ENCODE data around the gene C11orf16. TPM values are rescaled to one million over a fixed set of nuclear protein-coding genes. Genes with fewer than 3 reads are reported as not detected.
A peak's percentile ranks its signal among the peaks of the same experiment; 100 is the strongest.

C11orf16 gene
- polyA plus RNA-seq, 1 of the 3 experiments (the other 2 are of a cell fraction) = not detected

GRCh38 chr11:8911029-8911823 is 21.5 kb downstream of the C11orf16 start, which contains the start of gene AKIP1 (continued):
- no peak for TF ChIP-seq FOSL2 (IDR thresholded peaks at IDR 0.05; ENCODE audit: borderline replicate concordance, low read depth)
- no peak for TF ChIP-seq TEAD4 (IDR thresholded peaks at IDR 0.05; ENCODE audit: borderline replicate concordance, insufficient read depth)
- TF ChIP-seq TCF12 (IDR thresholded peaks at IDR 0.05) = no peak
- TF ChIP-seq GABPA (IDR thresholded peaks at IDR 0.05; ENCODE audit: low read depth) = no peak
- TF ChIP-seq SMC3 (IDR thresholded peaks at IDR 0.05; ENCODE audit: low read depth, low read length) = no peak
- TF ChIP-seq POLR2AphosphoS5 (IDR thresholded peaks at IDR 0.05; ENCODE audit: low read depth, low read length) = peak; percentile 66; the same call in 1 of the 2 replicates
- TF ChIP-seq, protein P1, sequence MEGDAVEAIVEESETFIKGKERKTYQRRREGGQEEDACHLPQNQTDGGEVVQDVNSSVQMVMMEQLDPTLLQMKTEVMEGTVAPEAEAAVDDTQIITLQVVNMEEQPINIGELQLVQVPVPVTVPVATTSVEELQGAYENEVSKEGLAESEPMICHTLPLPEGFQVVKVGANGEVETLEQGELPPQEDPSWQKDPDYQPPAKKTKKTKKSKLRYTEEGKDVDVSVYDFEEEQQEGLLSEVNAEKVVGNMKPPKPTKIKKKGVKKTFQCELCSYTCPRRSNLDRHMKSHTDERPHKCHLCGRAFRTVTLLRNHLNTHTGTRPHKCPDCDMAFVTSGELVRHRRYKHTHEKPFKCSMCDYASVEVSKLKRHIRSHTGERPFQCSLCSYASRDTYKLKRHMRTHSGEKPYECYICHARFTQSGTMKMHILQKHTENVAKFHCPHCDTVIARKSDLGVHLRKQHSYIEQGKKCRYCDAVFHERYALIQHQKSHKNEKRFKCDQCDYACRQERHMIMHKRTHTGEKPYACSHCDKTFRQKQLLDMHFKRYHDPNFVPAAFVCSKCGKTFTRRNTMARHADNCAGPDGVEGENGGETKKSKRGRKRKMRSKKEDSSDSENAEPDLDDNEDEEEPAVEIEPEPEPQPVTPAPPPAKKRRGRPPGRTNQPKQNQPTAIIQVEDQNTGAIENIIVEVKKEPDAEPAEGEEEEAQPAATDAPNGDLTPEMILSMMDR (IDR thresholded peaks at IDR 0.05) = no peak
- no peak for TF ChIP-seq EP300 (IDR thresholded peaks at IDR 0.05; ENCODE audit: borderline replicate concordance in 1 of 2, low read depth in 1 of 2, low read length in 1 of 2)
- TF ChIP-seq RAD21 (IDR thresholded peaks at IDR 0.05; ENCODE audit: low read length) = no peak
- TF ChIP-seq, protein P2, sequence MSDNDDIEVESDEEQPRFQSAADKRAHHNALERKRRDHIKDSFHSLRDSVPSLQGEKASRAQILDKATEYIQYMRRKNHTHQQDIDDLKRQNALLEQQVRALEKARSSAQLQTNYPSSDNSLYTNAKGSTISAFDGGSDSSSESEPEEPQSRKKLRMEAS (IDR thresholded peaks at IDR 0.05; ENCODE audit: low read depth) = peak; percentile 39
- no peak for TF ChIP-seq YY1 (IDR thresholded peaks at IDR 0.05; ENCODE audit: low read depth)

DNA sequence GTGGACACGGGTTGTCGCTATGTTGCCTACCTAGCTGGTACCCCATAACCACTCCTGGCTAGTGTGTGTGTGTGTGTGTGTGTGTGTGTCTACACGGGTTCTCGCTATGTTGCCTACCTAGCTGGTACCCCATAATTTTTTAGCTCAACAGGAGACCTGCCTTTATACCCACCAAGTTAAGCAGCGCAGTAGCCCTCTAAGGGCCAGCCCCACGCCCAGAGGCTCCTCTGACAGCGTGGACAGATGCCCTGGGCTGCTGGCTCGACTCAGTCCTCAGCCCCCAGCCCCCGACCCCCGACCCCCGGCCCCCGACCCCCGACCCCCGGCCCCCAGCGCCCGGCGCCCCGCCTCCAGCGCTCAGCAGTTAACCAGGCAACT is 22.1 kb downstream of the C11orf16 start:
- Histone ChIP-seq H3K4me2 (peak overlapping the region; percentile 83), H4K20me1 (ENCODE audit: insufficient read depth) (peaks cover 5% of the 10 kb centered on the region; the same call in 1 of the 2 replicates), H3K4me3 (ENCODE audit: low read depth in 2 of 2, low read length in 1 of 2) (peak overlapping the region; percentile 62 to 77), H3K27me3 (ENCODE audit: insufficient read depth) (no peaks in the 10 kb centered on the region), H3K27ac (ENCODE audit: low read depth in 2 of 2, low read length in 1 of 2) (no peak overlapping the region; a peak in 1 of 4 replicates), H2AFZ (ENCODE audit: low read depth) (peak overlapping the region; percentile 66), H3K36me3 (replicated peaks in 1 of 2; ENCODE audit: control insufficient read depth in 1 of 2, insufficient read depth in 2 of 2, low read length in 1 of 2) (peaks cover 6% of the 10 kb centered on the region in 2 experiments), H3K9me3 (no peaks in the 10 kb centered on the region), H3K9ac (peak overlapping the region; percentile 46; the same call in 1 of the 2 replicates), H3K79me2 (ENCODE audit: insufficient read depth) (peaks cover 44% of the 10 kb centered on the region), H3F3A (replicated peaks; ENCODE audit: insufficient read depth) (peaks cover 30% of the 10 kb centered on the region), H3K9me2 (no peaks in the 10 kb centered on the region), H3K4me1 (ENCODE audit: control insufficient read depth in 1 of 2, insufficient read depth in 2 of 2, low read depth in 1 of 2, low read length in 1 of 2) (peaks cover 17 to 33% of the 10 kb centered on the region in 2 experiments)
- WGBS (ENCODE audit: low lambda C conversion rate) = 4% methylated on average over 14 of the region's 19 CpGs
- ChIA-PET CTCF (interaction anchor here (1.0 to 2.4 kb wide), 4 partner anchors 11 to 227 kb away, joined by 3 to 15 read pairs (median 7); no protein-coding TSS in a partner anchor), POLR2A (interaction anchor here (1.1 to 1.4 kb wide), 3 partner anchors 28 to 221 kb away, joined by 3 to 8 read pairs (median 4); no protein-coding TSS in a partner anchor)
- no peak for DNase-seq
- TF ChIP-seq SMC3 (IDR thresholded peaks at IDR 0.05; ENCODE audit: low read depth, low read length) (no peak), EP300 (IDR thresholded peaks at IDR 0.05; ENCODE audit: borderline replicate concordance in 1 of 2, low read depth in 1 of 2, low read length in 1 of 2) (no peak), FOSL2 (IDR thresholded peaks at IDR 0.05; ENCODE audit: borderline replicate concordance, low read depth) (no peak), RXRA (IDR thresholded peaks at IDR 0.05; ENCODE audit: borderline replicate concordance, low read depth) (no peak), RCOR1 (IDR thresholded peaks at IDR 0.05; ENCODE audit: low read length) (no peak), CHD2 (IDR thresholded peaks at IDR 0.05; ENCODE audit: low read length, partially characterized antibody) (no peak), GABPA (IDR thresholded peaks at IDR 0.05; ENCODE audit: low read depth) (no peak), TAF1 (IDR thresholded peaks at IDR 0.05; ENCODE audit: borderline replicate concordance, low read depth, low read length) (no peak)
- TF ChIP-seq, protein P3, sequence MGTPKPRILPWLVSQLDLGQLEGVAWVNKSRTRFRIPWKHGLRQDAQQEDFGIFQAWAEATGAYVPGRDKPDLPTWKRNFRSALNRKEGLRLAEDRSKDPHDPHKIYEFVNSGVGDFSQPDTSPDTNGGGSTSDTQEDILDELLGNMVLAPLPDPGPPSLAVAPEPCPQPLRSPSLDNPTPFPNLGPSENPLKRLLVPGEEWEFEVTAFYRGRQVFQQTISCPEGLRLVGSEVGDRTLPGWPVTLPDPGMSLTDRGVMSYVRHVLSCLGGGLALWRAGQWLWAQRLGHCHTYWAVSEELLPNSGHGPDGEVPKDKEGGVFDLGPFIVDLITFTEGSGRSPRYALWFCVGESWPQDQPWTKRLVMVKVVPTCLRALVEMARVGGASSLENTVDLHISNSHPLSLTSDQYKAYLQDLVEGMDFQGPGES (IDR thresholded peaks at IDR 0.05; ENCODE audit: low read depth, low read length) = no peak
- TF ChIP-seq, protein P4, sequence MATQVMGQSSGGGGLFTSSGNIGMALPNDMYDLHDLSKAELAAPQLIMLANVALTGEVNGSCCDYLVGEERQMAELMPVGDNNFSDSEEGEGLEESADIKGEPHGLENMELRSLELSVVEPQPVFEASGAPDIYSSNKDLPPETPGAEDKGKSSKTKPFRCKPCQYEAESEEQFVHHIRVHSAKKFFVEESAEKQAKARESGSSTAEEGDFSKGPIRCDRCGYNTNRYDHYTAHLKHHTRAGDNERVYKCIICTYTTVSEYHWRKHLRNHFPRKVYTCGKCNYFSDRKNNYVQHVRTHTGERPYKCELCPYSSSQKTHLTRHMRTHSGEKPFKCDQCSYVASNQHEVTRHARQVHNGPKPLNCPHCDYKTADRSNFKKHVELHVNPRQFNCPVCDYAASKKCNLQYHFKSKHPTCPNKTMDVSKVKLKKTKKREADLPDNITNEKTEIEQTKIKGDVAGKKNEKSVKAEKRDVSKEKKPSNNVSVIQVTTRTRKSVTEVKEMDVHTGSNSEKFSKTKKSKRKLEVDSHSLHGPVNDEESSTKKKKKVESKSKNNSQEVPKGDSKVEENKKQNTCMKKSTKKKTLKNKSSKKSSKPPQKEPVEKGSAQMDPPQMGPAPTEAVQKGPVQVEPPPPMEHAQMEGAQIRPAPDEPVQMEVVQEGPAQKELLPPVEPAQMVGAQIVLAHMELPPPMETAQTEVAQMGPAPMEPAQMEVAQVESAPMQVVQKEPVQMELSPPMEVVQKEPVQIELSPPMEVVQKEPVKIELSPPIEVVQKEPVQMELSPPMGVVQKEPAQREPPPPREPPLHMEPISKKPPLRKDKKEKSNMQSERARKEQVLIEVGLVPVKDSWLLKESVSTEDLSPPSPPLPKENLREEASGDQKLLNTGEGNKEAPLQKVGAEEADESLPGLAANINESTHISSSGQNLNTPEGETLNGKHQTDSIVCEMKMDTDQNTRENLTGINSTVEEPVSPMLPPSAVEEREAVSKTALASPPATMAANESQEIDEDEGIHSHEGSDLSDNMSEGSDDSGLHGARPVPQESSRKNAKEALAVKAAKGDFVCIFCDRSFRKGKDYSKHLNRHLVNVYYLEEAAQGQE (IDR thresholded peaks at IDR 0.05; ENCODE audit: low read depth, low read length) = no peak
